IPS-15b (cell line): Measurements from ENCODE around the gene IFT57.
"Not testable (repeated sequence)": the region's sequence is repeated elsewhere in the genome, so short reads cannot be mapped to it uniquely, and the experiment has no call there.

Source experiments
- H3K27me3 ChIP-seq: one replicate; pipeline ENCODE4 v1.6.1; 2013; ENCODE audit warnings: low read length; ENCODE audit not compliant: control insufficient read depth, insufficient read depth
- H3K36me3 ChIP-seq: one replicate; pipeline ENCODE4 v1.6.1; 2013; ENCODE audit warnings: low read length; ENCODE audit not compliant: control insufficient read depth, insufficient read depth
- H3K4me1 ChIP-seq: one replicate; pipeline ENCODE4 v1.6.1; 2013; ENCODE audit warnings: mild to moderate bottlenecking, low read length; ENCODE audit not compliant: control insufficient read depth, insufficient read depth
- H3K4me3 ChIP-seq: one replicate; pipeline ENCODE4 v1.5.1; 2013; ENCODE audit warnings: low read depth, low read length
- H3K9ac ChIP-seq: one replicate; pipeline ENCODE4 v1.6.1; 2013; ENCODE audit warnings: low read depth, mild to moderate bottlenecking, low read length
- H3K9me3 ChIP-seq: one replicate; pipeline ENCODE4 v1.6.1; 2013; ENCODE audit warnings: mild to moderate bottlenecking, low read length; ENCODE audit not compliant: control insufficient read depth, insufficient read depth

Gene IFT57

DNA sequence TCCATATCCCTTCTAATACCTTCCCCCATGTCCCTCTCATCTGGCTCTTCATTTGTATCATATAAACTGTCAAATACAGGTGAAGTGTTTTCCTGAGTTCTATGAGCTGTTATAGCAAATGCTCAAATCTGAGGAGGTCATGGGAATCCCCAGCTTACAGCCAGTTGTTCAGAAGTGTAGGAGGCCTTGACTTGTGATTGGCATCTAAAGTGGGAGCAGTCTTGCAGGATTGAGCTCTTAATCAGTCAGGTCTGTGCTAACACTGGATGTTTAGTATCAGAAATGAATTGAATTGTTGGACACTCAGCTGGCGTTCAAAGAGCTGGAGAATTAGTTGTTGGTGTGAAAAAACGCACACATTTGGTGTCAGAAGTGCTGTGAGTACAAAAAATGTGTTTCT lies 65.0 kb downstream of the IFT57 start:
- Histone ChIP-seq H3K9me3 (no peaks in the 10 kb centered on the region), H3K4me3 (no peak overlapping the region), H3K9ac (no peak overlapping the region), H3K4me1 (no peaks in the 10 kb centered on the region), H3K27me3 (no peaks in the 10 kb centered on the region), H3K36me3 (no peaks in the 10 kb centered on the region)

DNA sequence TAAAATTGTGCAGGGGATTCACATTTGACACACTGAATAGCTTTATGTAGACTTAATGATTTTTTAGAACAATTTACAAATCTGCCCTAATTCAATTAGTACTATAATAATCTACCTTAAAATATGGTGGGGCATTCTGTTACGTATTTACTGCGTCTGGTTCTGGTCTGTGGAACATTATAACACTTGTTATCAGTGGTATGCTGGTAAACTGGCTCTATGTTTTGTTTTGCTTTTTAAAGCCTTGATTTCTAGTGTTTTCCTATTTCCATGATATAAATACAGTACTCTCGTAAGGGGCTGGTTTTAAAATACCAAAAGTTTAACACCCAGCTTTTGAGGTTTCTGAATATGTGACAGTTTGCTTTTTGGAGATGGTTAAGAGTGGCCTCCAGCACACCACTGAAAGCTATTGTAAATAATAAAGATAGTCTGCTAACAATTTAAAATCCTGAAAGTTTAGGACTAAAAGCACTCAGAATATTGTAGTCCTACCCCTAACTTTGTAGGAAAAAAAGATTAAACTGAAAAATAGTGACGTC lies 65.8 kb downstream of the IFT57 start:
- no peak overlapping the region for H3K9ac ChIP-seq
- no peak overlapping the region for H3K4me3 ChIP-seq
- H3K27me3 ChIP-seq, result no peaks in the 10 kb centered on the region
- no peaks in the 10 kb centered on the region for H3K36me3 ChIP-seq
- no peaks in the 10 kb centered on the region for H3K4me1 ChIP-seq
- no peaks in the 10 kb centered on the region for H3K9me3 ChIP-seq

DNA sequence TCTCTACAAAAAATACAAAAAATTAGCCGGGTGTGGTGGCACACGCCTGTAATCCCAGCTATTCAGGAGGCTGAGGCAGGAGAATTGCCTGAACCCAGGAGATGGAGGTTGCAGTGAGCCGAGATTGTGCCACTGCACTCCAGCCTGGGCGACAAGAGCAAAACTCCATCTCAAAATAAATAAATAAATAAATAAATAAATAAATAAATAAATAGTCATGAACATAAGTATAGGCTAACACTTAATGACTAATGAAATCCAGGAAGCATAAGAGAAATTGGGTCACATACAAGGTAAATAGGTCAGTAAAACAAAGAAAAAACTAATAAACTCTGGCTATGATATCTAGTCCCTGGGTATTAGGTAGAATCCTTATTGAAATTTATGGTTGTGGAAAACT lies 66.6 kb downstream of the IFT57 start:
- not testable (repeated sequence) for H3K27me3 ChIP-seq, H3K9me3 ChIP-seq, H3K4me3 ChIP-seq, H3K9ac ChIP-seq, H3K36me3 ChIP-seq, H3K4me1 ChIP-seq

DNA sequence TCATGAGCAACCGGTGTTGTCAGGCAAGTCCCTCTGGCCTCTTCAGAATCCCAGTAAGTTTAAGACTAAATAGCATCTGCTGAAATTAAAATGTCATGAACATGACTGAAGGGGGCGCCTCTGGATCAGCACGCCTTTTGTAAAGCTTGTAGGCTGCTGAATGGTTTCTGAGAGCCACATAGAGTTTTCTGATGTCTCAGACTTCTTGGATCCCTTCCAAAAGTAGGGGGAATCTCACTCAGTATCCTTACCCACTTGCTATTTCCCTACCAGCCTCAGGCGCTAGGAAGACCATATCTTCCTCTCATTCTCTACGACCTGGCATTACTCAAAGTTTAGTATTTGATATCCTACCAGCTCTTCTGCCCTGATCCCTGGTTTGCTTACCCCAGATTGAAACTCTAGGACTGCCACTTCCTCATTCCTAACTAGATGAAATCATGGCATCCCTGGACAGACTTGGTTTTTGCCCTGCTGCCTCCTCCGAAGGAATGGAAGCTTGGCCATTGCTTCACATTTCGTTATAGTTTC lies 68.7 kb downstream of the IFT57 start:
- H3K9ac ChIP-seq, result no peak overlapping the region
- H3K4me1 ChIP-seq, result no peaks in the 10 kb centered on the region
- H3K4me3 ChIP-seq, result no peak overlapping the region
- no peaks in the 10 kb centered on the region for H3K36me3 ChIP-seq
- H3K9me3 ChIP-seq, result no peaks in the 10 kb centered on the region
- no peaks in the 10 kb centered on the region for H3K27me3 ChIP-seq

DNA sequence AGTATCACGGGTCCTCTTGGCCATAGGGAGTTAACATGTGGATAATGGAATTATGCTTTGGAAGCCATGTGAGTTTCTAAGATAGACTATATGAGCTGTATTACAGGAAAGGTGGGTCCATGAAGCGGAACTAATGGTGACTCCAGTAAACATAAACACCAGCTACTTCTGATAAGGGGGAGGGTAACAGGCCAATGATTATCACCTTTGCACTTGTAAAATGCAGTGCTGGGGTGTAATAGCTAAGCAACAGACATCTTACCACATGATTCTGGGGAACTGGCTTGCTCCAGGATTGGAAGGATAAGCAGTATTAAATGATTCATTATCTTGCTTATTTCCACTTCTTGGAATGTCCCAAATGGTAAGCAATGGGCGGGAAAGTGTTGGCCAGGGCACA lies 70.0 kb downstream of the IFT57 start:
- Histone ChIP-seq H3K9ac (no peak overlapping the region), H3K9me3 (no peaks in the 10 kb centered on the region), H3K36me3 (no peaks in the 10 kb centered on the region), H3K4me1 (no peaks in the 10 kb centered on the region), H3K4me3 (no peak overlapping the region), H3K27me3 (no peaks in the 10 kb centered on the region)

DNA sequence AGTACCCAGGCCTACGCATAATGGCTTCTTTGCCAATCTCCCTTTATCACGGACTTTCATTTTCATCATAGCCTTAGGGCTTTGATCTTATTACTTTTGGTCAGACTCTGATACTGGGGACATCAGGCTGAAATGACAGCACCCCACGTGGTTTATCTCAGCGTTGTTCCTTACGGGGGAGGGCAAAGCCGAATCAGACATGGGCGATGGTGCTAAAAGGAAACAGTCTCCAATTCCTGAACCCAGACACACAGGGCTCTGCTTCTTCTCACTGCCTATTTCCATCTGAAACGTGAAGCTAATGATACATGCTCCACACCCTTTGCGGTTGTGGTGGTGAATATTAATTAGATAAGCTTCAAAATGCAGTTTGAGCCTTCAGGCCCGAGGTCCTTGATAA lies 72.0 kb downstream of the IFT57 start:
- Histone ChIP-seq H3K4me3 (no peak overlapping the region), H3K9me3 (peaks cover 3% of the 10 kb centered on the region), H3K36me3 (no peaks in the 10 kb centered on the region), H3K4me1 (no peaks in the 10 kb centered on the region), H3K9ac (no peak overlapping the region), H3K27me3 (no peaks in the 10 kb centered on the region)

DNA sequence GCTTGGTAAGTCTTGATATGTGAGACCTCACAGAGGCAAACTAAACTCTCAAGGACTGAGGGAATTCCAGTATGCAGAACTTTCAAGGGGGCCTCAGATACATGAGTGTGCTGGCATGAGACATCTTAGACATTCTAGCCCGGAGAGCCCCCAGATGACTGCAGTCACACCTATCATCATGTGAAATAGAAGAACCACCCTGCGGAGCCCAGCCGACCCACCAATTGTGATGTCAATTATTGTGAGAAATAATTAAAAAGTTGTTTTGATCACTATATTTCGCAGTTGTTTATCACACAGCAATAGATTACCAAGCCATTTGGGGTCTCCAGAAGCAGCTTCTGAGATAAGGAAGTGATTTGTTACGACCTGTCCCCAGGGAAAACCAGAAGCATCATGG lies 76.1 kb downstream of the IFT57 start:
- Histone ChIP-seq H3K36me3 (no peaks in the 10 kb centered on the region), H3K4me3 (no peak overlapping the region), H3K4me1 (no peaks in the 10 kb centered on the region), H3K9ac (no peak overlapping the region), H3K9me3 (peaks cover 3% of the 10 kb centered on the region), H3K27me3 (no peaks in the 10 kb centered on the region)

DNA sequence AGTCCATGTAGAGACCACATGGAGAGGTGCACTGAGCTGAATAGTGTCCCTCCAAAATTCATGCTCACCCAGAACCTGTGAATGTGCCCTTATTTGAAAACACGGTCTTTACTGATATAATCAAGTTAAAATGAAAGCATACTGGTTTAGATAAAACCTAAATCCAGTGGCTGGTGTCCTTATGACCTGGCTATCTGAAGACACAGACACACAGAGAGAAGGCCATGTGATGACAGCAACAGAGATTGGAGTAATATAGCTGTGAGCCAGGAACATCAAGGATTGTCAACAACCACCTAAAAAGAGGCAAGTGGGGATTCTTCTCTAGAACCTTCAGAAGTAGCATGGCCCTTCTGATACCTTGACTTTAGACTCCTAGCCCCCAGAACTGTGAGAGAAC lies 76.6 kb downstream of the IFT57 start:
- H3K4me3 ChIP-seq, result no peak overlapping the region
- no peaks in the 10 kb centered on the region for H3K27me3 ChIP-seq
- H3K36me3 ChIP-seq, result no peaks in the 10 kb centered on the region
- H3K9me3 ChIP-seq, result peaks cover 3% of the 10 kb centered on the region
- no peak overlapping the region for H3K9ac ChIP-seq
- no peaks in the 10 kb centered on the region for H3K4me1 ChIP-seq

DNA sequence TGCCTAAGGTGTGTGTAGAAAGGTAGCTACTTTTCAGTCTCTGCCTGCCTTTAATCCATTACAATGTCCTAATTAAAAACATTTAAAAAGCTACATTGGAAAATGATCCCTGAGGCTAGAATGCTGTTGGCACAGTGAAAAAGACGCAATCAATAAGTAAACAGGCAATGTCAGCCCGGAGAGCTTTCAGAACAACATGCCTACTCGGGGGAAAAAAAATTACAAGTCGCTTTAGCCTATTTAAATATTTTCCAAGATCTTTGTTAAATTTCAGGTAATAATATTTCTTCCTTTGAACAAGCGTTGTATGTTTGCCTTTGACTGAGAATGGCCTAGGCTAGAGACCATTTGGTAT lies 84.8 kb downstream of the IFT57 start:
- H3K9me3 ChIP-seq, result no peaks in the 10 kb centered on the region
- H3K36me3 ChIP-seq, result no peaks in the 10 kb centered on the region
- no peak overlapping the region for H3K4me3 ChIP-seq
- H3K4me1 ChIP-seq, result peaks cover 6% of the 10 kb centered on the region
- H3K9ac ChIP-seq, result no peak overlapping the region
- H3K27me3 ChIP-seq, result no peaks in the 10 kb centered on the region

DNA sequence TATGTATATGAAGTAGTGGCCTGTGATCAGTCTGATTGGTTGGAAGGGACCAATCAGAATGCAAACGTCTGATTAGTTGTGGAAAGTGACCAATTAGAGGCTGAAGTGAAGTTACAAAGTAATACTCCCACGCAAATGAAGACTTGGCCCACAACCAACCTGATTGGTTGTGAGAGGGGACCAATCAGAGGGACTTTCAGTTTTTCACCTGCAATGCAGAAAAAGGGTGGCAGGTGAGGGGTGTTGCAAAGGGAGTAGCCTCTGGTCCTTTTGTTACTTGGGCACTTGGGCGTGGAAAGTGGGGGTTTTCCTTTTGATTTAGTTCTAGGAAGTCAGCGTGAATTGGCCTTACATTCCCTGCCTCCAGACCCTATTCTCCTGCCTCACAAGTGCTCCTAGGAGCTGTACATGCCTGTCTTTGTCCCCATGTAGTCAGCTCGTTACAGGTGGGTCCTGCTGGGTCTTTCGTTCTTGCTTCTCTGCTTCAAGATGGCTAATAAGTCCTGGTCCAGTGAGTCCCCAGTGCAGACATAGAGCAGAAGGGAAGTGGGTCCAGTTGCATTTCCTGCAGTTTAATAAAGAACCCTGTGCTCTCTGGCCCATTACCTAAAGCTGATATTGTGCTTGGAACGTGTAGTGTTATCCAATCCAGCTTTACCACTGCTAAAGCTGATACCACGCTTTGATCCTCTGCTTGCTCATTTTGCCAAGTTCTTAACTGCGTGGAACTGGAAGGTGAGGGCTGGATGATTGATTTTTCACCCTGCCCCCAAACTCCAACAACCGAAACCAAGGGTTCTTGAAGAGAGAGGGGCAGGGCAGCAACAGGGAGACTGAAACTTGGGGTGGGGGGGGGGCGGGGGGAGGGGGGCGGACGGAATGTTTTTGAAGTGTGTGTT lies 85.4 kb downstream of the IFT57 start:
- no peak overlapping the region for H3K4me3 ChIP-seq
- no peak overlapping the region for H3K9ac ChIP-seq
- H3K9me3 ChIP-seq, result no peaks in the 10 kb centered on the region
- peaks cover 6% of the 10 kb centered on the region for H3K4me1 ChIP-seq
- H3K36me3 ChIP-seq, result no peaks in the 10 kb centered on the region
- no peaks in the 10 kb centered on the region for H3K27me3 ChIP-seq

DNA sequence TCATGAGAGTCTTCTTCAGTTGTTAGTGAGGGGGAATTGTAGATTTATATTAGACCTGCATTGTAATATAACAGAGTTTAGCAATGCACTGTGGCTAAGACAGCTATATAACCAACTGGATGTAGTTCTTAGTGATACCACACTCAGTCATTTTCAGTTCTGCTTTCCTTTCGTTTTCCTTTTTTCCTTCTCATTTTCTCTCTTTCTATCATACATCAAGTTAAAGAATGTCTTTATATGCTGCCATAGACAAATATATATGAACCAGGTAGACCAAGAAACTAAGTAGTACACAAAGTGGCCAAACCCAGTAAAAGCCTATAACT lies 87.7 kb downstream of the IFT57 start:
- Histone ChIP-seq H3K9me3 (no peaks in the 10 kb centered on the region), H3K27me3 (peaks cover 2% of the 10 kb centered on the region), H3K9ac (no peak overlapping the region), H3K4me3 (no peak overlapping the region), H3K4me1 (peaks cover 6% of the 10 kb centered on the region), H3K36me3 (no peaks in the 10 kb centered on the region)

DNA sequence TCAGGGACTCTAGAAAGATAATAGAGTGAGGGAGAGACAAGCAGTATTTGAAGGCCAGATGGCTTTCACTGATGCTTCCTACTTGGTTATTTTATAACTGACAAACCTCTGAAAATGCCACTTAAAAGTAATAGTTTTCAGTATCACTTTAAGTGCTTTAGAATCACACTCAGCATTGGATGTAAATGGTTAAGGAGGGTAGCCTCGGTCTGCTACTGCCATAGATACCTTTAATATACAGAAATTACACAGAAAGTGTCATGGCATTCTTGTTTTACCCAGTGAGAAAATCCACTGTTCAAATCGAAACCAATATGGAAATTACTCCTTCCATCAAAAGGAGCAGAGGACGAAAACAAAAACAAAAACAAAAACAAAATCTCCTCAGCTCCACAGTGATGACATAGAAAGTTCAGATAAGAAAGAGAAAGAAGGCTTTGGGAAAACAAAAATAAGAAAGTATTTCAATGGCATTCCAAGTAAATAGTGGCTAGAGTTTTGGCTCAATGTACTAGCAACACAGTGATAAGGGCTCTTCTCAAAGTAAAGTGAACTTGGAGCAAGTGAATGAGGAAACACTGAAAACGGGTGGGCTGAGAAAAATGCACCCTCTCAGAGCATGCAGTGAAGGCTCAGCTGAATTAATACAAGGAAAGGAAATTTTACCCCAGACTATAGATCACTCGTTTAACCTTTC lies 88.2 kb downstream of the IFT57 start:
- Histone ChIP-seq H3K4me3 (no peak overlapping the region), H3K9me3 (no peaks in the 10 kb centered on the region), H3K27me3 (peaks cover 2% of the 10 kb centered on the region), H3K9ac (no peak overlapping the region), H3K36me3 (no peaks in the 10 kb centered on the region), H3K4me1 (peaks cover 6% of the 10 kb centered on the region)
